Spinal cord (tissue), 10 donors: ENCODE results near the gene USH1G. TPM values are rescaled to one million over a fixed set of nuclear protein-coding genes. Genes with fewer than 3 reads are reported as not detected.
"Not testable (repeated sequence)": the region's sequence is repeated elsewhere in the genome, so short reads cannot be mapped to it uniquely, and the experiment has no call there.

Experiments used
- DNase-seq, 6 donors: peaks; one replicate each; pipeline versions ENCODE4 v3.0.0 to v3.0.0-alpha.2; 2013 to 2015; ENCODE audit warnings: low spot score in 6 of 6, low read depth in 4 of 6
- H3K27ac ChIP-seq: one replicate; pipeline ENCODE4 v1.5.1; 2013; ENCODE audit warnings: low read depth, low read length, control low read depth
- H3K27me3 ChIP-seq: one replicate; pipeline ENCODE4 v1.6.1; 2013; ENCODE audit warnings: low read length; ENCODE audit not compliant: control insufficient read depth, insufficient read depth
- H3K36me3 ChIP-seq: one replicate; pipeline ENCODE4 v1.6.1; 2013; ENCODE audit warnings: low read length; ENCODE audit not compliant: control insufficient read depth, insufficient read depth
- H3K4me1 ChIP-seq: one replicate; pipeline ENCODE4 v1.6.1; 2013; ENCODE audit warnings: low read length; ENCODE audit not compliant: control insufficient read depth, insufficient read depth
- H3K4me3 ChIP-seq: one replicate; pipeline ENCODE4 v1.5.1; 2013; ENCODE audit warnings: low read depth, low read length, control low read depth
- H3K9me3 ChIP-seq: one replicate; pipeline ENCODE4 v1.6.1; 2013; ENCODE audit warnings: low read length; ENCODE audit not compliant: control insufficient read depth, insufficient read depth
- WGBS: methylation state at CpG from one replicate; pipeline ENCODE4 v1.1.5; 2013; ENCODE audit warnings: missing lambda C conversion rate; ENCODE audit not compliant: insufficient coverage; 5-methylcytosine and 5-hydroxymethylcytosine counted together
- polyA plus RNA-seq, 2 donors: library from polyadenylated mRNA; unstranded; fragments of 120-200 nt; gene quantifications; one replicate each; pipeline ENCODE4 v1.2.1, GENCODE V29; 2013; ENCODE audit not compliant: insufficient read length in 2 of 2
- total RNA-seq, 2 donors: library from RNA; depleted of rRNA in 1 of 2; stranded (reverse); fragments of 120-200 nt in 1 of 2; fragments of >200 nt in 1 of 2; gene quantifications; one replicate each; pipeline versions ENCODE4 v1.2.3 to v1.2.4, GENCODE V29; 2013 to 2014
- donor health status: healthy.

The USH1G gene
- total and polyA plus RNA-seq, 4 donors: 0.06 to 0.42 (median 0.31) TPM

GRCh38 chr17:74872313-74873036 lies 50.6 kb downstream of the USH1G start, which contains the start of gene FDXR:
TSS of gene FDXR (minus strand) at chr17:74872994. CDS start at chr17:74872944, 50 bp downstream.
- Histone ChIP-seq H3K4me3 (peak within 1 kb of the TSS; percentile 81), H3K36me3 (peaks cover 6% of the 10 kb centered on the region), H3K27me3 (no peaks in the 10 kb centered on the region), H3K9me3 (no peaks in the 10 kb centered on the region), H3K27ac (peak within 1 kb of the TSS; percentile 86), H3K4me1 (peaks cover 15% of the 10 kb centered on the region)
- no peak for DNase-seq
- WGBS: 6% methylated on average over 38 of the region's 38 CpGs

GRCh38 chr17:74871356-74872076 lies 51.5 kb downstream of the USH1G start:
- Histone ChIP-seq H3K9me3 (no peaks in the 10 kb centered on the region), H3K4me1 (peaks cover 15% of the 10 kb centered on the region), H3K27ac (no peak overlapping the region), H3K36me3 (peaks cover 9% of the 10 kb centered on the region), H3K27me3 (no peaks in the 10 kb centered on the region), H3K4me3 (no peak overlapping the region)
- DNase-seq: no peak
- WGBS: 76% methylated on average over 8 of the region's 11 CpGs

- peak in 1 of 6 donors; percentile 44 for DNase-seq
- H3K4me3 ChIP-seq: no peak overlapping the region
- H3K27ac ChIP-seq: no peak overlapping the region
- peaks cover 17% of the 10 kb centered on the region for H3K36me3 ChIP-seq
- H3K4me1 ChIP-seq: peaks cover 15% of the 10 kb centered on the region
- no peaks in the 10 kb centered on the region for H3K27me3 ChIP-seq
- no peaks in the 10 kb centered on the region for H3K9me3 ChIP-seq
- 100% methylated on average over 1 of the region's 3 CpGs for WGBS
Measured at GRCh38 chr17:74870512-74870911, 52.5 kb downstream of the USH1G start.

GRCh38 chr17:74870028-74870427 lies 53.0 kb downstream of the USH1G start:
- H3K9me3 ChIP-seq, H3K27ac ChIP-seq, DNase-seq, H3K27me3 ChIP-seq, H3K4me3 ChIP-seq: not testable (repeated sequence)
- Histone ChIP-seq H3K36me3 (peaks cover 17% of the 10 kb centered on the region), H3K4me1 (peaks cover 15% of the 10 kb centered on the region)
- WGBS: 86% methylated on average over 7 of the region's 9 CpGs

- Histone ChIP-seq H3K9me3 (no peaks in the 10 kb centered on the region), H3K36me3 (peaks cover 24% of the 10 kb centered on the region), H3K4me1 (peaks cover 20% of the 10 kb centered on the region), H3K27me3 (no peaks in the 10 kb centered on the region), H3K27ac (no peak overlapping the region), H3K4me3 (no peak overlapping the region)
- no peak for DNase-seq
- 83% methylated on average over 6 of the region's 6 CpGs for WGBS
Measured at GRCh38 chr17:74868908-74869255, 54.2 kb downstream of the USH1G start.

- Histone ChIP-seq H3K9me3 (no peaks in the 10 kb centered on the region), H3K27me3 (no peaks in the 10 kb centered on the region), H3K4me1 (peaks cover 17% of the 10 kb centered on the region), H3K36me3 (peaks cover 26% of the 10 kb centered on the region), H3K27ac (no peak overlapping the region), H3K4me3 (no peak overlapping the region)
- WGBS: 79% methylated on average over 12 of the region's 12 CpGs
- no peak for DNase-seq
Measured at GRCh38 chr17:74868251-74868907, 54.7 kb downstream of the USH1G start.

GRCh38 chr17:74866198-74866835 lies 56.7 kb downstream of the USH1G start:
- WGBS: 89% methylated on average over 13 of the region's 19 CpGs
- Histone ChIP-seq H3K4me3 (no peak overlapping the region), H3K9me3 (no peaks in the 10 kb centered on the region), H3K27me3 (peaks cover 11% of the 10 kb centered on the region), H3K4me1 (peaks cover 11% of the 10 kb centered on the region), H3K36me3 (peaks cover 33% of the 10 kb centered on the region), H3K27ac (no peak overlapping the region)
- DNase-seq: no peak

Other genes with a start within 250 kb of the USH1G start
- 1 to 10 TPM in 1 of 2 donors, under 1 TPM in 1; 0.77 to 1.5 TPM for gene CD300LF, start 210.3 kb downstream of the USH1G start, total RNA-seq
- under 1 TPM; 0.53 to 0.87 TPM for gene CD300LF, start 210.3 kb downstream of the USH1G start, polyA plus RNA-seq
- gene RAB37, start 186.0 kb downstream of the USH1G start, total RNA-seq: 1 to 10 TPM; 2.5 to 6.9 TPM
- gene RAB37, start 186.0 kb downstream of the USH1G start, polyA plus RNA-seq: 1 to 10 TPM; 4.2 to 4.5 TPM
- gene NHERF1, start 174.6 kb downstream of the USH1G start, total RNA-seq: 10 to 100 TPM; 13.8 to 54.3 TPM
- 10 to 100 TPM; 79.0 to 79.1 TPM for gene NHERF1, start 174.6 kb downstream of the USH1G start, polyA plus RNA-seq
- gene NAT9, start 146.9 kb downstream of the USH1G start, total RNA-seq: 10 to 100 TPM; 19.4 to 32.1 TPM
- gene NAT9, start 146.9 kb downstream of the USH1G start, polyA plus RNA-seq: 10 to 100 TPM; 42.8 to 52.1 TPM
- gene GRIN2C, start 63.4 kb downstream of the USH1G start, total RNA-seq: 1 to 10 TPM; 1.5 to 2.2 TPM
- gene GRIN2C, start 63.4 kb downstream of the USH1G start, polyA plus RNA-seq: 1 to 10 TPM; 3.0 to 3.5 TPM
- gene FDXR, start 50.3 kb downstream of the USH1G start, total RNA-seq: 1 to 10 TPM; 3.0 to 7.7 TPM
- 10 to 100 TPM in 1 of 2 donors, 1 to 10 TPM in 1; 9.6 to 11.3 TPM for gene FDXR, start 50.3 kb downstream of the USH1G start, polyA plus RNA-seq
- 1 to 10 TPM; 1.9 to 5.1 TPM for gene FADS6, start 29.6 kb downstream of the USH1G start, total RNA-seq
- 1 to 10 TPM; 7.5 to 8.7 TPM for gene FADS6, start 29.6 kb downstream of the USH1G start, polyA plus RNA-seq
- not detected for gene OTOP2, start 1.0 kb upstream of the USH1G start, total RNA-seq
- gene OTOP2, start 1.0 kb upstream of the USH1G start, polyA plus RNA-seq: under 1 TPM in 1 of 2 donors, not detected in 1; 0.08 TPM
- not detected for gene OTOP3, start 12.6 kb upstream of the USH1G start, total RNA-seq
- gene OTOP3, start 12.6 kb upstream of the USH1G start, polyA plus RNA-seq: not detected
- 10 to 100 TPM; 12.3 to 16.5 TPM for gene HID1, start 49.5 kb upstream of the USH1G start, total RNA-seq
- 10 to 100 TPM; 51.1 to 61.6 TPM for gene HID1, start 49.5 kb upstream of the USH1G start, polyA plus RNA-seq
- 1 to 10 TPM; 7.3 to 8.0 TPM for gene CDR2L, start 64.4 kb upstream of the USH1G start, total RNA-seq
- 10 to 100 TPM; 24.3 to 25.4 TPM for gene CDR2L, start 64.4 kb upstream of the USH1G start, polyA plus RNA-seq
- gene MRPL58, start 89.4 kb upstream of the USH1G start, total RNA-seq: 10 to 100 TPM; 13.0 to 35.5 TPM
- gene MRPL58, start 89.4 kb upstream of the USH1G start, polyA plus RNA-seq: 10 to 100 TPM; 24.5 to 27.0 TPM
- gene ATP5PD, start 123.7 kb upstream of the USH1G start, total RNA-seq: 100 to 1,000 TPM; 145 to 326 TPM
- 100 to 1,000 TPM; 303 to 304 TPM for gene ATP5PD, start 123.7 kb upstream of the USH1G start, polyA plus RNA-seq
- 10 to 100 TPM; 31.9 to 45.6 TPM for gene KCTD2, start 124.0 kb upstream of the USH1G start, total RNA-seq
- 10 to 100 TPM; 66.8 to 72.3 TPM for gene KCTD2, start 124.0 kb upstream of the USH1G start, polyA plus RNA-seq
- 1 to 10 TPM; 2.4 to 8.7 TPM for gene SLC16A5, start 164.7 kb upstream of the USH1G start, total RNA-seq
- gene SLC16A5, start 164.7 kb upstream of the USH1G start, polyA plus RNA-seq: 1 to 10 TPM; 3.4 to 7.9 TPM
- gene ARMC7, start 186.7 kb upstream of the USH1G start, total RNA-seq: 1 to 10 TPM; 2.5 to 5.5 TPM
- 10 to 100 TPM; 12.5 to 14.2 TPM for gene ARMC7, start 186.7 kb upstream of the USH1G start, polyA plus RNA-seq
- 10 to 100 TPM; 27.2 to 61.0 TPM for gene NT5C, start 208.5 kb upstream of the USH1G start, total RNA-seq
- 10 to 100 TPM; 52.4 to 59.4 TPM for gene NT5C, start 208.5 kb upstream of the USH1G start, polyA plus RNA-seq
- 100 to 1,000 TPM in 1 of 2 donors, 10 to 100 TPM in 1; 79.8 to 116 TPM for gene JPT1, start 231.3 kb upstream of the USH1G start, total RNA-seq
- gene JPT1, start 231.3 kb upstream of the USH1G start, polyA plus RNA-seq: 100 to 1,000 TPM; 319 to 353 TPM